WERI-Rb-1 (cell line): ENCODE data around the gene DENND11.

Experiments
- DNase-seq: peaks from one replicate; pipeline ENCODE4 v3.0.0-alpha.2; 2020
- H3K27ac ChIP-seq: fragments of 250-450 bp; sonication (Bioruptor Pico); 2 replicates; pipeline ENCODE4 v1.5.1; 2020; ENCODE audit warnings: mild to moderate bottlenecking, moderate library complexity
- H3K27me3 ChIP-seq: fragments of 250-450 bp; sonication (Bioruptor Pico); 2 replicates; pipeline ENCODE4 v1.5.1; 2021; ENCODE audit warnings: mild to moderate bottlenecking, low read depth, moderate library complexity; ENCODE audit not compliant: insufficient read depth, severe bottlenecking
- H3K36me3 ChIP-seq: fragments of 250-450 bp; sonication (Bioruptor Pico); 2 replicates; pipeline ENCODE4 v1.5.1; 2020; ENCODE audit warnings: mild to moderate bottlenecking, moderate library complexity
- H3K4me3 ChIP-seq: 2 replicates; pipeline ENCODE4 v1.5.1; 2011; ENCODE audit warnings: low read depth, mild to moderate bottlenecking, control low read depth, low read length
- H3K9me3 ChIP-seq: fragments of 250-450 bp; sonication (Bioruptor Pico); 2 replicates; pipeline ENCODE4 v1.5.1; 2021; ENCODE audit warnings: mild to moderate bottlenecking, moderate library complexity; ENCODE audit not compliant: severe bottlenecking
- CTCF ChIP-seq: IDR thresholded peaks from 2 replicates; pipeline ENCODE4 v1.5.1; 2011; ENCODE audit warnings: low read depth, mild to moderate bottlenecking, control low read depth, inconsistent platforms, low read length

The DENND11 gene

DNA sequence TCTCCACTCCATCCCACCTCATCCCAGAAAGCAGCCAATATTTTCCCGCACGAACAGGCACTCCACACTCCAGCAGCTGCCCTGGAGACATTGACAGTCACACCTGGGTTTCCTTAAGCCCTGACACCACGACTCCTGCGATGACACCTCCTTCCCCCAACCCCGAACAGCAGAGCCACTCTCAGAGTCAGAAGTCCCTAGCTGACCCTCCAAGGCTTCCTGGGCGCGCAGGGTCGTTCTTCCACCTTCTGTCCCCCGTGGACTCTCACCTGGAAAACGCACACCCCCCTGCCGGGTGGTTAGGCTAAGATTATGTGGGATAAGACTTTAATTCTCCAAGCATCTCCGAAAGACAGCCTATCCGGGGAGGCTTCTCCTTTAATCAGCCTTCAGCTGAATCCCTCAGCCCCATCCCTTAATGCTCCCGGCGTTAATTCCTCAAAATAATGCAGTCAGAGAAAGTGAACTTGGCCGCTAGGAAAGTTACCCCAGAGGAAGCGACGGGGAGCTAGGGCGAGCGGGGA is 1.1 kb downstream of the DENND11 start:
- Histone ChIP-seq H3K27ac (no peak overlapping the region), H3K4me3 (no peak overlapping the region), H3K27me3 (peaks cover 68% of the 10 kb centered on the region), H3K36me3 (no peaks in the 10 kb centered on the region), H3K9me3 (no peaks in the 10 kb centered on the region)
- DNase-seq, result peak; percentile 76
- TF ChIP-seq CTCF, result no peak

- Histone ChIP-seq H3K9me3 (no peaks in the 10 kb centered on the region), H3K4me3 (no peak overlapping the region), H3K27me3 (peaks cover 72% of the 10 kb centered on the region), H3K36me3 (no peaks in the 10 kb centered on the region), H3K27ac (no peak overlapping the region)
- no peak for DNase-seq
- TF ChIP-seq CTCF, result no peak
Measured at GRCh38 chr7:141700296-141700847, 1.6 kb downstream of the DENND11 start.

- DNase-seq, result no peak
- Histone ChIP-seq H3K4me3 (no peak overlapping the region), H3K27me3 (peaks cover 70% of the 10 kb centered on the region), H3K9me3 (no peaks in the 10 kb centered on the region), H3K27ac (no peak overlapping the region), H3K36me3 (no peaks in the 10 kb centered on the region)
- TF ChIP-seq CTCF, result no peak
Measured at GRCh38 chr7:141699860-141700259, 2.1 kb downstream of the DENND11 start.

DNA sequence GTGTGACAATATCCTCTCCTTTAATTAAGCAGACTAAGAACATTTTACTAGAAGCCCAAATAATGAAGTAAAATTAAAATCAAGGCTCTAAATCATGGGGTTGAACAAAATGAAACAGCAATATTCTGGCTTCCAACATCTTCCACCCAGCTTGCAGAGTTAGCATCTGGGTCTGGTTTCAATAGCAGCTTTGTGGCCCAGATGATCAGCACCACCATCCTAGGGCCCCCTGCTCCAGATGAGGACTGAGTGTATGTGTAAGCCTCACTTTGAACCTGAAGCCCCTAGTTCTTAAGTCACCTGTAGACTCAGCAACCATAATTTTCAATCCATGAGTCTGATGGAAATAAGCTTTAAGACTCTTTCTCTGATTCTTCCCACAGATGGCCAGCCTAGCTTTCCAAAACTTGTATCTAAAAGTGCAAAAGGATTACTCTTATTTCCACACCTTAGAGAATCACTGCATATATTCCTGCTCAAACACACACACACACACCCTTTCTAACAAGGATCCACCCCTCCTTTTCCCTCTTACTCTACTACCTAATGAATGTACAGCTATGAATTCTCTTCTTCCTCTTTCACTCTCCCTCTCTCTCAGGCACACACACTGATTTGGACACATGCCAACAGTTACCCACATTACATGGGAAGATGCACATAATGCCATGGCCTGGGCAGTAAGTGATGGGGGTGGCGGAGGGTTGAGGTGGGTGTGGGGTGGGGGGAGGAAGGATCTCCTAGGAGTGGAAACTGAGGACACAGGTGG is 3.5 kb downstream of the DENND11 start:
- no peak for TF ChIP-seq CTCF
- Histone ChIP-seq H3K27ac (no peak overlapping the region), H3K9me3 (no peaks in the 10 kb centered on the region), H3K4me3 (no peak overlapping the region), H3K27me3 (peaks cover 59% of the 10 kb centered on the region), H3K36me3 (no peaks in the 10 kb centered on the region)
- no peak for DNase-seq

- H3K27ac ChIP-seq, result no peak overlapping the region
- no peak for DNase-seq
- peaks cover 48% of the 10 kb centered on the region for H3K27me3 ChIP-seq
- no peak overlapping the region for H3K4me3 ChIP-seq
- H3K36me3 ChIP-seq, result no peaks in the 10 kb centered on the region
- TF ChIP-seq CTCF, result no peak
- no peaks in the 10 kb centered on the region for H3K9me3 ChIP-seq
Measured at GRCh38 chr7:141697211-141697871, 4.6 kb downstream of the DENND11 start.
